Activated effector memory CD4-positive, alpha-beta T cell treated with anti-CD3 and anti-CD28 coated beads, Interleukin-2, amount 50 U/mL, for 16 hours (primary cell): ENCODE results near the gene ID3.
"Not testable (repeated sequence)": the region's sequence is repeated elsewhere in the genome, so short reads cannot be mapped to it uniquely, and the experiment has no call there.

Experiments used
- DNase-seq: peaks from one replicate; pipeline ENCODE4 v3.0.0-alpha.2; 2020

Gene ID3

DNA sequence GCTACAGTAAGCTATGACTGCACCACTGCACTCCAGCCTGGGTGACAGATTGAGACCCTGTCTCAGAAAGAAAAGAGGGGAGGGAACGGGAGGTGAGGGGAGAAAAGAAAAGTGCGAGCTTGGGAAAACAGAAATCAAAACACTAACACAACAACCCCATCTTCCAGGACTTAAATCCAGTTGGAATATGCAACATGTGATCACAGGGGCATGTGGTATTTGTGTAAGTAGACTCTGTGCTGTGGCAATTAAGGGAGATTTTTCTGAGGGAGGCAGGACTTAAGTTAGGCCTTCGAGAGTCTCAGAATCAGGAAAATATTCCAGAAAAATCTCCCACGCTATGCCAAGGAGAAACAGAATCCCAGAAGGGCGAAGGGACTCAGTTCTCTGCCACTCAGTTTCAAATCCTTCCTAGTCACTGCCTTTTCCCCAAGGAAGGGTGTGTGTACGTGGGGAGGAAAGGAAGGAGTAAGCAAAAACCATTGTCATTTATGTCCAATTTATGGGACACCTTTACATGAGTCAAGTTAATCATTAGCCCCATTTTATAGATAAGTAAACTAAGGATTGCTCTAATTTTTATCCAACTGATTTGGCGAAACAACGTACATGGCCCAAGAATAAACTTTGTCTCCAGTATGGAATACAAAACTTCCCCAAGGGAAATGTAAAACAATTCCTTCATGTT is 12.3 kb downstream of the ID3 start:
- no peak for DNase-seq

- no peak for DNase-seq
These were observed 13.4 kb downstream of the ID3 start for GRCh38 chr1:23545851-23546250.

DNA sequence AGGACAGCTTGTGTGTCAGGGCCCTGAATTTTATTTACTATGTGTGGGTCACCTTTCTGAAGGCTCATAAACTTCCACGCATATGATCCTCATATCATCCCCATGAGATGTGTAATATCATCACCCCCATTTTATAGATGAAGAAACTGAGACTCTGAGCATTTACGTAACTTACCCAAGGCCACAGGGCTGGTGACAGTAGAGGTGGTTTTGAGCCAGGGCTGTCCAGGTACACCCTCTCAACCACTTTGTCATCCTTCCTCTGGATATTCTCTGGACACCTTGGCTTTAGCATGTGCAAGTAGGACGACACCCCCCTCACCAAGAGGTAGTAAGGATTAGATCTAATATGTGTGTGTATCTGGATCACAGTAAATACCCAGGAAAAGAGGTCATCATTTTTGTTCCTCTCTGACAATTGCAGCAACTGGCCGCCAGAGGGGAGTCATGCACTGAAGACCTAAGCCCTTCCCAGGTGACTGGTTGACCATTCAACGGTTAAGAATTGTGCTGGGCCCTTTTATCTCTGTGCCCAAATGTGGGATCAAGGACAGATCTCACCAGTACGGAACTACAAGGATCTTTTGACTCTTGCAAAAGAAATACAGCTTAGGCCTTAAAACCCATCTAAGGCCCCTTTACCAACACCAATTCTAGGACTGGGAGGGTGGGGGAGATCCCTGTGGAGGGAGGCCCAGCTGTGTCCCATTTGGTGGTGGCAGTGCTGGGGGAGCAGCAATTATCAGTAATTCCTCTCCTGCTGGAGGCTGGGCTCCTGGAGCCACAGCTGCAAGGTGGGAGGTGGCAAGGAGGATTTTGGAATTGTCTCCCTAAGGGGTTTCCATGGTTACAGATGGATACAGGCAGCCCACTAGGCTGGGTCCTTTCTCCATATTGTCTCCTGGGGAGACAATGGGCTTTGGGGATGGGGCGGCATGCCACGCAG is 14.6 kb downstream of the ID3 start:
- DNase-seq: peak; percentile 89

GRCh38 chr1:23543707-23544443 is 15.4 kb downstream of the ID3 start:
- no peak for DNase-seq

DNA sequence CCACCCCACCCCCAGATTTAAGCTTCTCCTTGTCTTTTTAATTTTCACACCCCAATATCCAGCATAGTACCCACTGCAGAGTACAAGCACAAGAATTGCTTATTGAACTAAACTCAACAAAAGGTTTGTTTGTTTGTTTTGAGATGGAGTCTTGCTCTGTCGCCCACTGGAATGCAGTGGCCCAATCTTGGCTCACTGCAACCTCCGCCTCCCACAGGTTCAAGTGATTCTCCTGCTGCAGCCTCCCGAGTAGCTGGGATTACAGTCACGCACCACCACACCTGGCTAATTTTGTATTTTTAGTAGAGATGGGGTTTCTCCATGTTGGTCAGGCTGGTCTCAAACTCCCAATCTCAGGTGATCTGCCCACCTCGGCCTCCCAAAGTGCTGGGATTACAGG is 16.4 kb downstream of the ID3 start:
- not testable (repeated sequence) for DNase-seq

- DNase-seq: peak; percentile 96
These were observed 19.5 kb downstream of the ID3 start for GRCh38 chr1:23539698-23540266.

GRCh38 chr1:23537296-23537973 is 21.9 kb downstream of the ID3 start:
- DNase-seq: no peak

DNA sequence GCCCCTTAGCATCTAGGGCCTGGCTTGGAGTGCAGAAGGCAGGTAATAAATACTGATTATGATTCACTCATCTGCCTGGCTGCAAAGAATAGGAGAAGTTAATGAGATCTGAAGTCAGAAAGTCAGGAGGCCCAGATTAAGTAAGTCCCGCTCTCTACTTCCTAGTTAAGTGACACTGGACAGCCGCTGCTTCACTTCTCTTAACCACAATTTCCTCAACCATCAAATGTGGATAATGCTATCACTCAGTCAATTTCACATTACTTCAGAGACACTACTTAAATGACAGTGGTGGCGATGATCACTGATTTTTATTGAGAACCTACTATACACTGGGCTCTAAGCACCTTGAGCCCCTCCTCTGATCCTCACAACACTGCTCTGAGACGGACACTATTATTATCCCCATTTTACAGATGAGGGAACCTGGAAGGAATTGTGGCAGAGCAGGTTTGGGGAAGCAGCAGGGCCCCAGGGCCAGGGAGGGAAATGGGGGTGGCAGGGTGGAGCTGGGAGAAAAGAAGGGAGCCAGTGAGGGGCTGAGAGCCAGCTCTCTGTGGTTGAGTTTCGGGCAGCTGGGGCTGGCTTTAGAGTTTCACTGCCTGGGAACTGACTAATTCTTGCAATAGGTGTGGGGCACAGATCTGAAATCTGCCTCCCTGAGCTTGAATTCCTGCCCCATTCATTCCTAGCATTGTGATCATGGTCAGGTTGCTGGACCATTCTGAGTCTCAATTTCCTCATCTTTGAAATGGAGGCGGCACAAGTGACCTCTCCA is 25.9 kb downstream of the ID3 start:
- DNase-seq: no peak

DNA sequence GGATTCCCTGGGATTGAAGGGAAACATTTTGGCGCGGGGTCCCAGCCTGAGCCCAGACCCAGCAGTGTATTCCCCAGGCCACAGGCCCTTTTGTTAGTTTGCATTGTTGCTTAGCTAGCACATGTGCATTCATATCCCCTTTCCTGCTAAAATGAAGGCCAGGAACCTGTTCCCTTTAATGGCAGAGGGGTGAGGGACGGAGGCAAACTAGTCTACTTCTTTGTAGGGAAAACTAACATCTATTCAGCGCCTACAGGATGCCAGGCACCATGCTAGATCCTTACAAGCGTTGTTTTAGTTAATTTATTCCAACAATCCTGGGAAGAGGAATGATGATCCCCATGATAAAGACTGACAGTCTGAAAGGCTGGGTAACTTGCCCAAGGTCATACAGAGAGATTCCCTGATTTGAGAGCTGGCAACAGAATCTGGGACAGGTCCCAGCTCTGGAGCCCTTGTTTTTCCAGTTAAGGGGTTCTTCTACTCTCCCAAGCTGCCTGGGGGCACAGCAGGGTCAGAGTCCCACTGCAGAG is 27.7 kb downstream of the ID3 start:
- DNase-seq: no peak

- peak; percentile 93 for DNase-seq
These were observed 28.3 kb downstream of the ID3 start, which contains the start of gene E2F2 for GRCh38 chr1:23530747-23531561. TSS of gene E2F2 (minus strand) at chr1:23531233. CDS start at chr1:23530793, 440 bp downstream.

DNA sequence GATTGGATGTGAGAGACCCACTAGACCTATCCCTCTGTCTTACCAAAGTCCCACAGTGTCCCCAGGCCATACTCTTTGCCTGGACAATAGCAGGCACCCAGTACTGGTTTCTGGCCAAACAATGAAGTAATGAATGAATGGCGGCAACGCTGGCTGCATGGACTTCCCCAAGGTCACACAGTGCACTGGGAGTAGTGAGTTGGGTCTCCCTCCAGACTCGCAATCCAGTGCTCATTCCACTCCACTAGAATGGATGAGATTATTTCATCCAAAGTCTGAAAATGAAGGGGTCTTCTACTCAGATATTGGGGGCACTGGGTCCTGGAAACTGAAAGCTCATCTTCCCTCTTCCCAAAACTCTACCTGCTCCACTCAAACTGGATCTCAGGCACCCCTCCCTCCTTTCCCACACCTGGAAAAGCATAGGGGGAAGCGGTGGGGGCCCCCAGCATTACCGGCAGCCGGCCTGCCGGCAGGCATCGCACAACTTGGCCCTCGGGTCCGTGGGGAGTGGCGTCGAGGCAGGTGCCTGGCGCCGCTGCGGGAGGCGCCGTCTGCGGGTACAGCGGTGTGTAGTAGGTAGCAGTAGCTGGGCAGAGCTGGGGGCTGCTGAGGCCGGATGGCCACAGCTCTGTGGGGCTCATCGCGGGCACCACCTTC is 29.1 kb downstream of the ID3 start:
- peak; percentile 69 for DNase-seq

GRCh38 chr1:23529146-23530086 is 29.9 kb downstream of the ID3 start:
- no peak for DNase-seq

GRCh38 chr1:23528250-23528978 is 30.9 kb downstream of the ID3 start:
- DNase-seq: peak; percentile 92

GRCh38 chr1:23527900-23528249 is 31.4 kb downstream of the ID3 start:
- no peak for DNase-seq

DNA sequence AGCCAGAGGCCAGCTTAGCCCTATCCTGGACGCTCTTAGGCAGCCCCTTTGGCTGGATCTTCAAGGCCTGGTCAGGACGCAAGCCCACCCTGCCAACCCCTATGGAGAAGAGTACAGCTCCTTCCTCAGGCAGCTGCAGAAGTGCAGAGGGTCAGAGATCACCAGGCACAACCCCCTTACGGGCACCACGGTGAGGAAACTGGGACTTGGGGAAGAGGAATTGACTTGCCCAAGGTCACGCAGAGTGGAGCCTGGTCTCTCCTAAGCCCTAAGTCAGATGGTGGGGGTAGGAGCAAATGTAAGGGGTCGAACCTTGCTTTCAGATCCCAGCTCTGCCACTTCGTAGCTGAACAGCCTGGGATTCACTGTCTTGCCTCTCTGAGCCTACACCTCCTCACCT is 31.9 kb downstream of the ID3 start:
- DNase-seq: no peak

- DNase-seq: no peak
These were observed 32.8 kb downstream of the ID3 start for GRCh38 chr1:23526329-23527041.

GRCh38 chr1:23525558-23526250 is 33.6 kb downstream of the ID3 start:
- DNase-seq: no peak
